Neural progenitor cell (in vitro differentiated cells): ENCODE data around the gene TNFRSF13B. TPM values are rescaled to one million over a fixed set of nuclear protein-coding genes. Genes with fewer than 3 reads are reported as not detected.
"Not testable (repeated sequence)": the region's sequence is repeated elsewhere in the genome, so short reads cannot be mapped to it uniquely, and the experiment has no call there.

ENCODE experiments used
- DNase-seq: peaks from one replicate; pipeline ENCODE4 v3.0.0-alpha.2; 2016; ENCODE audit warnings: low spot score
- H2AFZ ChIP-seq: fragments of 200-600 bp; sonication (generic); replicated peaks from 2 replicates; pipeline ENCODE4 v1.6.1; 2016; ENCODE audit warnings: antibody characterized with exemption
- H3F3A ChIP-seq: fragments of 200-600 bp; sonication (generic); 2 replicates; pipeline ENCODE4 v1.6.1; 2016; ENCODE audit warnings: antibody characterized with exemption, low read depth
- H3K27ac ChIP-seq: fragments of 200-600 bp; sonication (generic); 2 replicates; pipeline ENCODE4 v1.5.1; 2016; ENCODE audit warnings: mild to moderate bottlenecking
- H3K27me3 ChIP-seq: fragments of 200-600 bp; sonication (generic); 2 replicates; pipeline ENCODE4 v1.6.1; 2016; ENCODE audit warnings: mild to moderate bottlenecking, moderate library complexity
- H3K36me3 ChIP-seq: fragments of 200-600 bp; sonication (generic); 2 replicates; pipeline ENCODE4 v1.5.1; 2016
- H3K4me1 ChIP-seq: fragments of 200-600 bp; sonication (generic); 2 replicates; pipeline ENCODE4 v1.6.1; 2016; ENCODE audit warnings: mixed run types
- H3K4me2 ChIP-seq: fragments of 200-600 bp; sonication (generic); 2 replicates; pipeline ENCODE4 v1.6.1; 2016
- H3K4me3 ChIP-seq: fragments of 200-600 bp; sonication (generic); 2 replicates; pipeline ENCODE4 v1.5.1; 2016
- H3K79me2 ChIP-seq: fragments of 200-600 bp; sonication (generic); 2 replicates; pipeline ENCODE4 v1.6.1; 2016; ENCODE audit warnings: low read depth
- H3K9ac ChIP-seq: fragments of 200-600 bp; sonication (generic); 2 replicates; pipeline ENCODE4 v1.6.1; 2016
- H3K9me3 ChIP-seq: fragments of 200-600 bp; sonication (generic); 2 replicates; pipeline ENCODE4 v1.5.1; 2016; ENCODE audit warnings: low read depth
- H4K20me1 ChIP-seq: fragments of 200-600 bp; sonication (generic); 2 replicates; pipeline ENCODE4 v1.6.1; 2016; ENCODE audit warnings: low read depth
- H3K27ac Mint-ChIP-seq: 3 replicates; pipeline ENCODE4 v1.8.0; 2021; ENCODE audit warnings: mixed read lengths
- H3K27me3 Mint-ChIP-seq: 2 replicates; pipeline ENCODE4 v1.8.0; 2022; ENCODE audit warnings: low read depth, mild to moderate bottlenecking, inconsistent platforms, moderate library complexity, mixed read lengths; ENCODE audit not compliant: insufficient read depth
- H3K36me3 Mint-ChIP-seq: 3 replicates; pipeline ENCODE4 v1.8.0; 2021; ENCODE audit warnings: mixed read lengths
- H3K4me1 Mint-ChIP-seq: 3 replicates; pipeline ENCODE4 v1.8.0; 2021; ENCODE audit warnings: mixed read lengths
- H3K4me3 Mint-ChIP-seq: 3 replicates; pipeline ENCODE4 v1.8.0; 2021; ENCODE audit warnings: mild to moderate bottlenecking, moderate library complexity, mixed read lengths
- H3K9me3 Mint-ChIP-seq: 3 replicates; pipeline ENCODE4 v1.8.0; 2020; ENCODE audit warnings: mixed read lengths
- EZH2 ChIP-seq: fragments of 200-600 bp; sonication (generic); IDR thresholded peaks from 2 replicates; pipeline ENCODE4 v1.6.1; 2017; ENCODE audit warnings: antibody characterized with exemption, mild to moderate bottlenecking, moderate library complexity
- EZH2phosphoT487 ChIP-seq: fragments of 200-600 bp; sonication (generic); IDR thresholded peaks from 2 replicates; pipeline ENCODE4 v1.6.1; 2017; ENCODE audit warnings: antibody characterized with exemption
- total RNA-seq: library from RNA; depleted of rRNA; stranded (reverse); fragments of >200 nt; gene quantifications from 2 replicates; pipeline ENCODE4 v1.2.3, GENCODE V29; 2015; ENCODE audit warnings: low replicate concordance
- TF ChIP-seq, protein P1 (sequence below): fragments of 200-600 bp; sonication (generic); IDR thresholded peaks from 2 replicates; pipeline ENCODE4 v1.5.1; 2017; ENCODE audit warnings: antibody characterized with exemption, mild to moderate bottlenecking

The TNFRSF13B gene
- total RNA-seq, 1 donor from 2014 or later, result not detected

DNA sequence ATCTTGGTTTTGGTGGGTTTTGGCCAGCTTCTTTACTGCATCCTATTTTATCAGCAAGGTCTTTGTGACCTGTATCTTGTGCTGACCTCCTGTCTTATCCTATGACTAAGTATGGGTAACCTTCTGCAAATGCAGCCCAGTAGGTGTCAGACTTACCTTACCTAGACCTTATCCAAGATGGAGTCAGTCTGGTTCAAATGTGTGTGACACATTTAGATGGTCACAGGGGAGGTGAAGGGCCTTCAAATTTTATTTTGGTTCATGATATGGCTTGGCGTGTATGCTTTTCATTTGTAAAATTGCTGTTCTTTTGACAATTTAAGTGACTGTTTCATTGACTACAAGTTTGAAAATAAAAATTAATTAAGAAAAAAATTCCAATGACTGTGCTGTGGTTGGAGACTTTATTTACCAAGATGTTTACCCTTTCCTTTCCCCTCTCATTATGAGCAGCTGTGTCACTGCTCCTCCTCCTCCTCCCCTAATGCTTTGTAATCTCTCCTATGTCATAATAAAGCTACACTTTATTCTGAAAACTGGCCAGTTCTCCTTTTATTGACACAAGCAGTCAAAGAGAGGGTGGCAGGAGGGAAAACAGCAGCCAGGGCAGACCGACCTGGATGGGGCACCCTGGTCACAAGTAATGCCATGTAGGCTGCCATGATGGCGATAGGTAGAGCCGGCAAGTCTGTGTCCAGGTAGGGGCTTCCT lies 49.4 kb downstream of the TNFRSF13B start:
- DNase-seq, result no peak
- Histone ChIP-seq H3K79me2 (no peaks in the 10 kb centered on the region), H3K4me3 (no peak overlapping the region), H2AFZ (no peak overlapping the region), H3K4me2 (no peak overlapping the region), H3K27me3 (no peaks in the 10 kb centered on the region), H3K27ac (no peak overlapping the region), H4K20me1 (no peaks in the 10 kb centered on the region), H3K9ac (no peak overlapping the region), H3K4me1 (no peaks in the 10 kb centered on the region), H3F3A (no peaks in the 10 kb centered on the region), H3K9me3 (no peaks in the 10 kb centered on the region), H3K36me3 (no peaks in the 10 kb centered on the region)
- H3K4me1 Mint-ChIP-seq, result no peaks in the 10 kb centered on the region
- no peaks in the 10 kb centered on the region for H3K36me3 Mint-ChIP-seq
- TF ChIP-seq EZH2, result no peak
- TF ChIP-seq, protein P1, sequence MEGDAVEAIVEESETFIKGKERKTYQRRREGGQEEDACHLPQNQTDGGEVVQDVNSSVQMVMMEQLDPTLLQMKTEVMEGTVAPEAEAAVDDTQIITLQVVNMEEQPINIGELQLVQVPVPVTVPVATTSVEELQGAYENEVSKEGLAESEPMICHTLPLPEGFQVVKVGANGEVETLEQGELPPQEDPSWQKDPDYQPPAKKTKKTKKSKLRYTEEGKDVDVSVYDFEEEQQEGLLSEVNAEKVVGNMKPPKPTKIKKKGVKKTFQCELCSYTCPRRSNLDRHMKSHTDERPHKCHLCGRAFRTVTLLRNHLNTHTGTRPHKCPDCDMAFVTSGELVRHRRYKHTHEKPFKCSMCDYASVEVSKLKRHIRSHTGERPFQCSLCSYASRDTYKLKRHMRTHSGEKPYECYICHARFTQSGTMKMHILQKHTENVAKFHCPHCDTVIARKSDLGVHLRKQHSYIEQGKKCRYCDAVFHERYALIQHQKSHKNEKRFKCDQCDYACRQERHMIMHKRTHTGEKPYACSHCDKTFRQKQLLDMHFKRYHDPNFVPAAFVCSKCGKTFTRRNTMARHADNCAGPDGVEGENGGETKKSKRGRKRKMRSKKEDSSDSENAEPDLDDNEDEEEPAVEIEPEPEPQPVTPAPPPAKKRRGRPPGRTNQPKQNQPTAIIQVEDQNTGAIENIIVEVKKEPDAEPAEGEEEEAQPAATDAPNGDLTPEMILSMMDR, result no peak
- no peak for TF ChIP-seq EZH2phosphoT487
- peak overlapping the region; percentile 12 for H3K27ac Mint-ChIP-seq
- no peaks in the 10 kb centered on the region for H3K9me3 Mint-ChIP-seq
- no peaks in the 10 kb centered on the region for H3K27me3 Mint-ChIP-seq
- H3K4me3 Mint-ChIP-seq, result no peak overlapping the region

DNA sequence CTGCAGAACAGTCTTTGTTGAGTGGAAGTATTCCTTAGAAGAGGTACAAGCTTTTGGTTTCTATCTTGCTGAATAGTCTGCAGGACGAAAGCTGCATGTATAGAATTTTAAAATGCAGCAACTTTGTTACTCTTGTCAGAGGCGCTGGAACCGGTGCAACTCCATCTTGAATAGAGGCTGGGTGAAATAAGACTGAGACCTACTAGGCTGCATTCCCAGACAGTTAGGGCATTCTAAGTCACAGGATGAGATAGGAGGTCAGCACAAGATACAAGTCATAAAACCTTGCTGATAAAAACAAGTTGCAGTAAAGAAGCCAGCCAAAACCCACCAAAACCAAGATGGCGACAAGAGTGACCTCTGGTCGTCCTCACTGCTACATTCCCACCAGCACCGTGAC lies 50.5 kb downstream of the TNFRSF13B start:
- not testable (repeated sequence) for H3K4me3 ChIP-seq, H2AFZ ChIP-seq, H3K36me3 ChIP-seq, H3K4me2 ChIP-seq, H4K20me1 ChIP-seq, H3K9ac ChIP-seq, H3K27ac ChIP-seq, H3K4me1 ChIP-seq, H3K27me3 ChIP-seq, H3K4me3 Mint-ChIP-seq, H3K9me3 Mint-ChIP-seq, H3K4me1 Mint-ChIP-seq, H3K27ac Mint-ChIP-seq, DNase-seq, H3K9me3 ChIP-seq, H3K36me3 Mint-ChIP-seq, H3K27me3 Mint-ChIP-seq, H3F3A ChIP-seq, H3K79me2 ChIP-seq

DNA sequence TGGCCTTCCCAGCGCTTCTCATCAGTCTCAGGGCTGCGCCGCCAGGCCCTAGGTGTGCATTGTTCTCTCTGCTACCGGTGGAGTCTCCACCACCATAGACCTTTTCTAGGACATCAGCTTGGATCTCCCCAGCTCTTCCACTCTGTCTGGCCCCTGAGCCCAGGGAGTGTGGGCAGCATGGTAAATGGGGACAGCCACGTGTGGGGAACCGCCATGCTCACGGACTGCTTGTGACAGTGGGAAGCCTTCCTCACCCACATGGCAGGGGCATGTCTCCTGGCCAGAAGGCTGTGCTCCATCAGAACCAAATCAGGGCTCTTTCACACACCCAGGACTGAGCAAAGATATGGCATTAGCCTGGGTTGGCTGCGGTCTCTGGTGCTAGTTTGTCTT lies 51.3 kb downstream of the TNFRSF13B start:
- H3K27ac Mint-ChIP-seq, result peak overlapping the region; percentile 74
- no peak overlapping the region for H2AFZ ChIP-seq
- H3K4me1 Mint-ChIP-seq, result no peaks in the 10 kb centered on the region
- no peaks in the 10 kb centered on the region for H3K9me3 ChIP-seq
- no peaks in the 10 kb centered on the region for H3K79me2 ChIP-seq
- H3K4me1 ChIP-seq, result no peaks in the 10 kb centered on the region
- no peaks in the 10 kb centered on the region for H3F3A ChIP-seq
- no peak overlapping the region for H3K4me3 ChIP-seq
- no peak overlapping the region for H3K4me2 ChIP-seq
- H3K27ac ChIP-seq, result no peak overlapping the region
- H3K4me3 Mint-ChIP-seq, result no peak overlapping the region
- TF ChIP-seq EZH2phosphoT487 (no peak), EZH2 (no peak)
- TF ChIP-seq, protein P1, result no peak
- H4K20me1 ChIP-seq, result no peaks in the 10 kb centered on the region
- no peaks in the 10 kb centered on the region for H3K9me3 Mint-ChIP-seq
- peaks cover 2% of the 10 kb centered on the region for H3K27me3 Mint-ChIP-seq
- H3K36me3 ChIP-seq, result no peaks in the 10 kb centered on the region
- no peak overlapping the region for H3K9ac ChIP-seq
- DNase-seq, result no peak
- no peaks in the 10 kb centered on the region for H3K36me3 Mint-ChIP-seq
- H3K27me3 ChIP-seq, result no peaks in the 10 kb centered on the region

DNA sequence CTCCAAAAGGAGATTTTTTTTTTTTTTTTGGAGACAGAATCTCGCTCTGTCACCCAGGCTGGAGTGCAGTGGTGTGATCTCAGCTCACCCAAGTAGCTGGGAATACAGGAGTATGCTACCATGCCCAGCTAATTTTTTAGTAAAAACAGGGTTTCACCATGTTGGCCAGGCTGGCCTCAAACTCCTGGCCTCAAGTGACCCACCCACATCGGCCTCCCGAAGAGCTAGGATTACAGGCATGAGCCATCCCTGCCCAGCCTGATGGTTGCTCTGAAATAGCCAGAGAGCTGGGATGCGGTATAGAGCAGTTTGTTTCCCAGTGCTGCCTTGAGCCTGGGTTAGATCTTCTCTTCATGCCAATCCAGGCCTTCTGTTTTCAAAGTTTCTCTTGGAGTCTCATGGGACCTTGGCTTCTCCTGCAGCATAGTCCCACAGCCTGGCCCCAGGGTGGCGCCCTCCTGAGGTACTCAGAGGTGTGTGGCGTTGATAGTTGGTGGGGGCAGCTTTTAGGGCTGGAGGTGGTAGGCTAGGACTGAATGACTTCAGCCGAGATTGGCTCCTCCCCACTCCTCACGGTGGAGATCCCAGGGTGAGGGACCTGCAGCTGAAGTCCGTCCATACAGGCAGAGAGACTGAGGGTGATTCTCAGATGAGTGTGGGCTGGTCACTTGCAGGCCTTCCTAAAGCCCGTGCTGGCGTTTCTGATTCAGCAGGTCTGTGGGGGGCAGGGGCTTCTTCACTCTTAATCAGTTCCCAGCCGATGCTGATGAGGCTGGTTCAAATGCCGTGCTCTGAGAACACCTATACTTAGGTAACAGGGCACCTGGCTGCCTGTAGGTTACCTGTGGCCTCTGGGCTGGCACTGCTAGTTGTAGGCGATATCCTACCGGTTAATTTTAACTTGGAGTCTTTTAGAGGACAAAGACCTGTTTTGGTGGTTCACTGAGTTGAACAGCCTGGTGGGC lies 52.0 kb downstream of the TNFRSF13B start:
- H4K20me1 ChIP-seq, result no peaks in the 10 kb centered on the region
- H3K27ac ChIP-seq, result no peak overlapping the region
- peaks cover 2% of the 10 kb centered on the region for H3K27me3 Mint-ChIP-seq
- no peak overlapping the region for H3K4me3 ChIP-seq
- no peaks in the 10 kb centered on the region for H3K9me3 ChIP-seq
- H3K27ac Mint-ChIP-seq, result no peak overlapping the region
- no peaks in the 10 kb centered on the region for H3K9me3 Mint-ChIP-seq
- H3K4me1 Mint-ChIP-seq, result no peaks in the 10 kb centered on the region
- no peak overlapping the region for H3K4me2 ChIP-seq
- TF ChIP-seq EZH2 (no peak), EZH2phosphoT487 (no peak)
- TF ChIP-seq, protein P1, result peak; percentile 28
- DNase-seq, result no peak
- H3F3A ChIP-seq, result no peaks in the 10 kb centered on the region
- no peaks in the 10 kb centered on the region for H3K79me2 ChIP-seq
- H2AFZ ChIP-seq, result peak overlapping the region; percentile 79
- H3K27me3 ChIP-seq, result no peaks in the 10 kb centered on the region
- H3K9ac ChIP-seq, result no peak overlapping the region
- H3K4me3 Mint-ChIP-seq, result no peak overlapping the region
- H3K36me3 ChIP-seq, result no peaks in the 10 kb centered on the region
- no peaks in the 10 kb centered on the region for H3K4me1 ChIP-seq
- no peaks in the 10 kb centered on the region for H3K36me3 Mint-ChIP-seq
